Hematopoietic multipotent progenitor cell treated with erythropoietin and hydrocortisone succinate and interleukin-3 and kit ligand, for 15 days (in vitro differentiated cells): ENCODE results near the gene CHST15.

Source experiments
- DNase-seq: peaks from one replicate; pipeline ENCODE4 v3.0.0-alpha.2; 2015; ENCODE audit warnings: low spot score

The CHST15 gene

DNA sequence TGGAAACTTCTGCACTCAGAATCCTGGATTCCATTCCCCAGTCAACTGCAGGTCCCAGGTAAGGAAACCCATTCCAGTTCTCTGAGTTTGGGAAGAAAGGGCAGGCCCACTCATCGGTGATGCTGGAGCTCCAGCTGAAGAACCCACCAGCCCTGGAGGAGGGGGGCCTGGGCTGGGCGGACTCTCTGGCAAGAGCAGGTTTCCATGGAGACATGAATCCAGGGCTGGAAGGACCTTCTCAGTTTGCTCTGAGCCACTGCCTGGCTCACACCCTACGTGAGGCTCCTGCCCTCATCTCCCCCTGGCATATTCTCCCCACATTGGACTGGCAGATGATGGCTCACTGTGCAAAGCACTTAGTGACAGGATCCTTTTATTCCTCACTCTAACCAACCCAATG lies 128.4 kb downstream of the CHST15 start:
- no peak for DNase-seq

DNA sequence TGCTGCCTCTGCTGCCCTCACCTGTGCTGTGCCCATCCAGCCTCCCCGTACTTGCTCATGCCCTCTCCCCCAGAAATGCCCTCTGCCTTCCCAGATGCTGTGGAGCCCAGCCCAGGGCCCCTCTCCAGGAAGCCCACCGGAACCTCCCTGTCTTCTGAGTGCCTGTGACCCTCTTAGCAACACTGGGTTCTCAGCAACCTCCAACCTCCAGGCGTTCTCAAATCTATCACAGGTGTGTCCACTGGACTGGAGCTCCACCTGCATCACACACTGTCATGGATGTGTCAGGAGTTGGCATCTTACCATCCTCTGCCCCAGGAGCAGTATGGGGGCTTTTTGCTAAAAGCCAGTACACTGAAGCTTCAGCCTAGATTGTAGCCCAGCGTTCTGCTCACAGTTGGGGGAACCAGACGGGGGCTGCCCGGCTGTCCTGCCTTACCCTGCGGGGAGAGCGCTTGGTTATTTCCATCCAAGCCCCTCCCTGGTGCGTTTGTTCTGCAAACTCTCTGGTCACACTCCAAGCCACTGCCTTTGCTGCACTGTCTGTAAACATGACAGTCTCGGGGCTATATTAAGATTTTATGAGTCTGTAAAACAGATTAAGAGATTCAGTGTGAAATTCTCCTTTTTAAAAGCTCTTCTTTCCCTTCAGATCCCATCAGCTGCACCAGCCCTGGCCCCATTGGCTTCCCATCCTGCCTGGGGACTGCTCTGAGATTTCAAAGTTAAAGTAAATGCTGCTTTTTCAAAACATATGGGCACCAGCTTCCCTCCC lies 130.5 kb downstream of the CHST15 start:
- DNase-seq = no peak

GRCh38 chr10:123958241-123958640 lies 135.2 kb downstream of the CHST15 start:
- no peak for DNase-seq
